PC-9 (cell line): ENCODE results near the gene PODXL2.

ENCODE experiments used
- EZH2 ChIP-seq: fragments of 200-600 bp; sonication (generic); IDR thresholded peaks from 2 replicates; pipeline ENCODE4 v1.8.0; 2017; ENCODE audit warnings: antibody characterized with exemption, low read depth
- TF ChIP-seq, protein P1 (sequence below): fragments of 200-600 bp; sonication (generic); conservative IDR thresholded peaks from 2 replicates; pipeline ENCODE4 v1.6.1; 2017; ENCODE audit warnings: mixed run types, antibody characterized with exemption, mild to moderate bottlenecking, moderate library complexity

- TF ChIP-seq, protein P1, sequence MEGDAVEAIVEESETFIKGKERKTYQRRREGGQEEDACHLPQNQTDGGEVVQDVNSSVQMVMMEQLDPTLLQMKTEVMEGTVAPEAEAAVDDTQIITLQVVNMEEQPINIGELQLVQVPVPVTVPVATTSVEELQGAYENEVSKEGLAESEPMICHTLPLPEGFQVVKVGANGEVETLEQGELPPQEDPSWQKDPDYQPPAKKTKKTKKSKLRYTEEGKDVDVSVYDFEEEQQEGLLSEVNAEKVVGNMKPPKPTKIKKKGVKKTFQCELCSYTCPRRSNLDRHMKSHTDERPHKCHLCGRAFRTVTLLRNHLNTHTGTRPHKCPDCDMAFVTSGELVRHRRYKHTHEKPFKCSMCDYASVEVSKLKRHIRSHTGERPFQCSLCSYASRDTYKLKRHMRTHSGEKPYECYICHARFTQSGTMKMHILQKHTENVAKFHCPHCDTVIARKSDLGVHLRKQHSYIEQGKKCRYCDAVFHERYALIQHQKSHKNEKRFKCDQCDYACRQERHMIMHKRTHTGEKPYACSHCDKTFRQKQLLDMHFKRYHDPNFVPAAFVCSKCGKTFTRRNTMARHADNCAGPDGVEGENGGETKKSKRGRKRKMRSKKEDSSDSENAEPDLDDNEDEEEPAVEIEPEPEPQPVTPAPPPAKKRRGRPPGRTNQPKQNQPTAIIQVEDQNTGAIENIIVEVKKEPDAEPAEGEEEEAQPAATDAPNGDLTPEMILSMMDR = no peak
- no peak for TF ChIP-seq EZH2
These were observed 41.2 kb downstream of the PODXL2 start for GRCh38 chr3:127670229-127670559.
